GM19035 (cell line): ENCODE data around the gene LHX4.

Source experiments
- ATAC-seq: cut with Tn5 transposase; IDR thresholded peaks from one replicate; pipeline ENCODE4 v1.9.1; 2021; ENCODE audit not compliant: unreplicated experiment

Gene LHX4

DNA sequence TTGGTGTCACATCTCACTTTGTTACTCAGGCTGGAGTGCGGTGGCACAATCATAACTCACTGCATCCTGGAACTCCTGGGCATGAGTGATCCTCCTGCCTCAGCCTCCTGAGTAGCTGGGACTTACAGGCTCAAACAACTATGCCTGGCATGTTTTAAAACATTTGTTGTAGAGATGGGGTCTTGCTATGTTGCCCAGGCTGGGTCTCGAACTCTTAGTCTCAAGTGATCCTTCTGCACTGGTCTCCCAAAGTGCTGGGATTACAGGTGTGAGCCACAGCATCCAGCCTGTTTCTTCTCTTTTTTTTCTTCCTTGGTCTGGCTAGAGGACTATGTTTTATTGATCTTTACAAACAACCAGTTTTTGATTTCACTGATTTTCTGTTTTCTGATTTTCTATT is 64.6 kb downstream of the LHX4 start:
- ATAC-seq = no peak

DNA sequence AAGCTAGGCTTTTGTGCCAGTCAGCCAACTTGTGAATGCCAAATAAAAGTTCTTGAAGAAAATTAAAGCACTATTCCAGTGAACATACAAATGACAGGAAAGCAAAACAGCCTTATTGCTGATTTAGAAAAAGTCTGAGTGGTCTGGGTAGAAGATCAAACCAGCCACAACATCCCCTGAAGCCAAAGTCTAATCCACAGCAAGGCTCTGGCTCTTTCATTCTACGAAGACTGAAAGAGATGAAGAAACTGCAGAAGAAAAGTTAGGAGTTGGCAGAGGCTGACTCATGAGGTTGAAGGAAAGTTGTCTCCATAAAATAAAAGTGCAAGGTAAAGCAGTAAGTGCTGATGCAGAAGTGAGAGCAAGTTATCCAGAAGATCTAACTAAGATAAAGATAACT is 65.9 kb downstream of the LHX4 start:
- no peak for ATAC-seq

DNA sequence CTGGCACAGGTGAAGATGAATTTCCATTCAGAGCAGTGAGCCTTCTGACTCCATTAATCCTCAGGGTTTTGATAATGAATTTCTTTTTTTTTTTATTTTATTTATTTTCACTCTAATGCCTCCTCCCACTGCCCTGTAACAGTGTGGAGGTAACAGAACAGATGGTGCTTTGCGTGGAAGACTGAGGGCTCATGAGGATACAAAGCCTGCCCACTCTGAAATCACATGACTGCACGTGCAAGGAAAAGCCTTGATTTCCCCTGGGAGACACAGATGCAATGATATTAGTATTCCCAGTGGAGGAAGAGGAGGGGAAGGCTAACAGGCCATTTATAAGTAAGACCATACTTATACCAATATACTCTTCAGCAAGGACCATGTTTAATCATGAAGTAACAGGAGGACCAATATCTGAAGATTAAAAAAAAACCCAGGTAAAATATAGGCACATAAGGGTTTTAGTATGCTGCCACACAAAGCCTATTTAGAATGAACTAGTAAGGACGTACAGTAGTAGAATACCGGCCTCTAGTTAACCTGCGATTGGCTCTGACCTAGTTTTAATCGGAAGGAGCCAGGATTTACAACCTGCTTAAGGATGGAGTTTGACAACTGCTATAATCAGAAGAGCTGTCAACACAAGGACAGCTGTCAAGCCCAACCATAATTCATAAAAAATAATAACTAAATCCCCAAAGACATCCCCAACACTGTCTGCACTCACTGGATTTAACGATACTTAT is 69.6 kb downstream of the LHX4 start:
- no peak for ATAC-seq

DNA sequence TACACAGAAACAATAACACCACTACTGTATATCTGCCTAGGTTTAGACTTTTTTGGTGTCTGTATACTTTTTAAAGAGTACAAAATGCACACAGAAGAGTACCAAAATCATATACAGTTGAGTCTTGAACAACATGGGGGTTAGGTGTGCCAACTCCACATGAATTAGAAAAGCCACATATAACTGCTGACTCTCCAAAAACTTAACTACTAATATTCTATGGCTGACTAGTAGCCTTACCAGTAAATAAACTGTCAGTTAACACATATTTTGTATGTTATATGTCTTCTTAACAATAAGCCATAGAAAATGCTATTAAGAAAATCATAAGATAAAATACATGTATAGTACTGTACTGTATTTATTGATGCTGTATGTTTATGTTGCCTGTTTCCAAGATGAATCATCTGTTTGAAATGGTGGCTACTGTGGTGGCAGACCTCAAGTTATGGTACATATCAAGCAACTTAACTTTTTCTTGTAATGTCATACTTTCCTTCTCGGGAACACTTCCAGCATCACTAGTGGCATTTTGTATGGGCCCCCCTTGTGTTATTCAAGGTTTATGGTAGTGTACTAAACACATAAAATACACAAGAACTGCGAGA is 71.2 kb downstream of the LHX4 start:
- no peak for ATAC-seq

DNA sequence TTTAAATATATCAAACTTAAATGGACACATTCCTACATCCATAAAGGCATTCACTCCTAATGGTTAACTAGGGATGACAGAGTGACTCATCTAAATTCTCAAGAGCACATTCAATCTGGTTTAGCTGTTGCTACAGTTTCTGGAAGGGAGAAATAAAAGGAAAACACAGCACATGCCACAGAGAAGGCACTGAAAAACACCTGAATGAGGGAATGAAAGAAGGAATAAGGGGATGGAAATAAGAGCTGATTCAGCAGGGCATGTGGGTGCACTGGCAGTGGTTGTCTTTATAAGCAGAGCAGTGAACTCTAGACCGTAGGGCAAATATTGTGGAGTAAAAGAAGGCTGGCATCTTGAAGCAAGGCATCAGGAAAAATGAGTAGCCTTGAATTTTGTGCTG is 79.3 kb downstream of the LHX4 start:
- no peak for ATAC-seq

DNA sequence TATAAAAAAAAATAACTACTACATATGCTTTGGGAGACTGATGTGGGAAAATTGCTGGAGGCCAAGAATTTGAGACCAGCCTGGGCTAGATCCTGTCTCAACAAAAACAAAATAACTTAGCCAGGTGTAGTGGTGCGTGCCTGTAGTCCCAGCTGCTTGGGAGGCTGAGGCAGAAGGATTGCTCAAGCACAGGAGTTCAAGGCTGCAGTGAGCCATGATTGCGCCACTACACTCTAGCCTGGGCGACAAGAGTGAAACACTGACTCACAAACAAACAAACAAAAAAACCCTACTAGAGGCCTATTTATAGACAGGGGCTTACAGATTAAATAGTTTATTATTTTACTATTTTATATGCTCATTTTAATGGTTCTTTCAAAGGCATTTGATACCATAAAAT is 80.0 kb downstream of the LHX4 start:
- ATAC-seq = no peak

DNA sequence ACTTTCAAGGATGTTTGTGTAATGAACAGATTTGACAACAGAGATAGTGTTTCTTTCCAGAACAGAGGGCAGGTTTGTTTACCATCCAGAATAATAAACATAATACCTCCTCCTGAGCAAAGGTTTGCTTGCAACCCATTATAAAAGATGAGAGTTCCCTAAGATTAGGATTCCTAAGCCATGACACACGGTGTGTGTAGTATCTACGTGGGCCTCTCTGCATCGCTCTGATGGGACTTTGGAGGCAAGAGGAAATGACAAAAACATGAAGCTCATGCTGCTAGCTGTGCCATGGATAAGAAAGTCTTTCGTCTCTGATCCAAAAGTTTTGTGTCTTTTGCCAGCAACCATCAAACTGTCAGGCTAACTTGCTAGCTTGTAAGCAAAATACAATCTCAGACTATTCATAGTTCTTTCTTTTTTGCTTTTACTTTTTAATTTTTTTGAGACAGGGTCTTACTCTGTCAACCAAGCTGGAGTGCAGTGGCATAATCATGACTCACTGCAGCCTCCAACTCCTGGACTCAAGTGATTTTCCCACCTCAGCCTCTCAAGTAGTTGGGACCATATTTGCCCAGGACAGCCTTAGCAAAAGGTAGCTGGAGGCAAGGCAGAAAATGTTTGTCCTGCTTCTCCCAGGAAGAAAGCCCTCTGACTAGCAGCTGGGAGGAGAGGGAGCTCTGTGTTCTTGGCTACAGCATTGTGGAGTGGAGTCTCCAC is 81.1 kb downstream of the LHX4 start:
- no peak for ATAC-seq

DNA sequence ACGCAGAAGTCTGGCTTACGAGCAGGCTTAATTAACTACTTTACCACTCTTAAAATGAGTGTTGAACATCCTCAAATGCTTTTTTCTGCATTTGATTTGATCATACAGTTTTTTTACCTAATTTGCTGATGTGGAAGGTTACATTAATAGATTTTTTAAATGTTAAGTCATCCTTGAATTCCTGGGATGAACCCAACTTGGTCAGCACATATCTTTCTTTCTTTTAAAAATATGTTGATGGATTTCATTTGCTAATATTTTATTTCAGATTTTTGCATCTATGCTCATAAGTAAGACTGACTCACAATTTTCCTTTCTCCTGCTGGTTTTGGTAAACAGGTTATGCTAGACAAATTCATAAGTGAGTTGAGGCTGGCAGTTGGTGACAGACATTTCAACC is 82.9 kb downstream of the LHX4 start:
- no peak for ATAC-seq

DNA sequence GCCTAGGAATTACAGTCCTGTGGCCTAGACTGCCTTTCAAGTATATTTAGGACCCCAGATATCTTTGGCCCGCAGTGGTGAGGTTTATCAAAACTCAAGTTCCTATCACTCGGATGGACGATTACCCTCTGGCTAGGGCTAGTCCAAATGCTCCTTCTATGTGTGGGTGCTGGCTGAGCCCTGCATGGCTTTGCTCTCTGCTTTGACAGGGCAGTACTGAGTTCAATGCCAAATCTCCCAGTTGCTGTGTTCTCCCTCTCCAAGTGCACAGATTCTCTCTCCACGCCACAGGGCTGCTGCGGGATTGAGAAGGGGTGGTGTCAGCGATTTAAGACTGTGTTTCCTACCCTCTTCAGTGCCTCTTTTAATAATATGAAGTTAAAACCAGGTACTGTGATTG is 97.0 kb downstream of the LHX4 start:
- ATAC-seq = no peak
